ENCODE measurements around the gene PRSS56. TPM values are rescaled to one million over a fixed set of nuclear protein-coding genes. Genes with fewer than 3 reads are reported as not detected.

The PRSS56 gene
- total and polyA plus RNA-seq, 2 of the 13 experiments (the other 11 are each of a cell fraction or from before 2014, with no cell fraction given): not detected

GRCh38 chr2:232574674-232575403 is 54.7 kb downstream of the PRSS56 start (continued):
- TF ChIP-seq ARID4A (CRISPR knock-in tag; IDR thresholded peaks at IDR 0.05; ENCODE audit: borderline replicate concordance) (0 out of 2 replicates have a peak, but pooled peaks have one; percentile 15), REPIN1 (CRISPR knock-in tag; IDR thresholded peaks at IDR 0.05; ENCODE audit: borderline replicate concordance, low read depth) (peak; percentile 91), ZNF720 (CRISPR knock-in tag; IDR thresholded peaks at IDR 0.05) (no peak), ZMYM3 (CRISPR knock-in tag; IDR thresholded peaks at IDR 0.05) (peak; percentile 9; the same call in 1 of the 2 replicates), POGK (CRISPR knock-in tag; conservative IDR thresholded peaks at IDR 0.05) (no peak; the same call in 1 of the 2 replicates), ELF3 (CRISPR knock-in tag; IDR thresholded peaks at IDR 0.05) (peak; percentile 26; the same call in 1 of the 2 replicates), ZSCAN25 (CRISPR knock-in tag; IDR thresholded peaks at IDR 0.05) (peak; percentile 60), POLR2A (IDR thresholded peaks at IDR 0.05; ENCODE audit: insufficient read depth in 1 of 2, low read depth in 2 of 2, low read length in 2 of 2) (peak; percentile 17 to 64; a peak in 2 of 4 replicates), SNAPC5 (CRISPR knock-in tag; IDR thresholded peaks at IDR 0.05; ENCODE audit: borderline replicate concordance) (0 out of 2 replicates have a peak, but pooled peaks have one; percentile 31), ZFAT (CRISPR knock-in tag; conservative IDR thresholded peaks at IDR 0.05) (no peak), TFE3 (CRISPR knock-in tag; IDR thresholded peaks at IDR 0.05) (no peak), NCOR1 (IDR thresholded peaks at IDR 0.05; ENCODE audit: borderline replicate concordance, low read length) (peak; percentile 41; the same call in 1 of the 2 replicates), TARDBP (CRISPR knock-in tag; IDR thresholded peaks at IDR 0.05) (peak; percentile 67), ZNF770 (CRISPR knock-in tag; IDR thresholded peaks at IDR 0.05) (no peak), SNAPC2 (CRISPR knock-in tag; IDR thresholded peaks at IDR 0.05) (no peak), FLYWCH1 (CRISPR knock-in tag; IDR thresholded peaks at IDR 0.05) (no peak), CAMTA2 (CRISPR knock-in tag; IDR thresholded peaks at IDR 0.05; ENCODE audit: borderline replicate concordance) (no peak), MYPOP (CRISPR knock-in tag; IDR thresholded peaks at IDR 0.05) (no peak)

Measured in HepG2 (cell line).